G401 (cell line): ENCODE measurements around the gene HOXA7. TPM values are rescaled to one million over a fixed set of nuclear protein-coding genes. Genes with fewer than 3 reads are reported as not detected.

ENCODE experiments used
- DNase-seq: peaks from one replicate; pipeline ENCODE4 v3.0.0-alpha.2; 2015; ENCODE audit warnings: low spot score
- in situ Hi-C: cut with HindIII; loops from 2 replicates; pipeline ENCODE4 v1.10.0; 2016; ENCODE audit warnings: low sequenced_read_pairs, mixed read lengths
- total RNA-seq: library from RNA; depleted of rRNA; stranded (reverse); fragments of >200 nt; shearing (Covaris generic); gene quantifications from 2 replicates; pipeline ENCODE4 v1.2.3, GENCODE V29; 2014; rRNA removed

HOXA7 gene
- 4.4 and 7.1 TPM in 2 replicates for total RNA-seq

DNA sequence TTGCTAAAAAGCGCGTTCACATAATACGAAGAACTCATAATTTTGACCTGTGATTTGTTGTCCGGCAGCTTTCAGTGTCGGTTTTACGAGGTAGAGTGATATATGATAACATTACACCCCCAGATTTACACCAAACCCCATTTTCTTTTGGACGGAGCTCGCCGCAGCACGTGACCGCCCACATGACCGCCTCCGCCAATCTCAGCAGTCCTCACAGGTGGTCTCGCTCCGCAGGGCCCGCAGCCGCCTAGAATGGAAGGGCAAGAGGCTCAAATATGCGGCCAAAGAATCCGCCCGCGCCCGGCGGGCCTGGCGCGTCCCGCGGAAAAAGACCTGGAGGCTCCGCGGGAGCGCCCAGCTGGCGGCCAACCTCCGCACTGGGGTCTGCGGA, at the start of gene HOXA7:
Gene HOXA7, minus strand, starts transcription at position 168 of the 391 bp plus-strand sequence. Its CDS starts 130 bp downstream, at position 38.
- in situ Hi-C loops = no loop called here
- no peak for DNase-seq

- in situ Hi-C loops = no loop called here
- no peak for DNase-seq
These were observed 49.1 kb upstream of the HOXA7 start for GRCh38 chr7:27205325-27206280.

- DNase-seq = no peak
- in situ Hi-C loops = no loop called here
These were observed 48.4 kb upstream of the HOXA7 start for GRCh38 chr7:27204851-27205322.

DNA sequence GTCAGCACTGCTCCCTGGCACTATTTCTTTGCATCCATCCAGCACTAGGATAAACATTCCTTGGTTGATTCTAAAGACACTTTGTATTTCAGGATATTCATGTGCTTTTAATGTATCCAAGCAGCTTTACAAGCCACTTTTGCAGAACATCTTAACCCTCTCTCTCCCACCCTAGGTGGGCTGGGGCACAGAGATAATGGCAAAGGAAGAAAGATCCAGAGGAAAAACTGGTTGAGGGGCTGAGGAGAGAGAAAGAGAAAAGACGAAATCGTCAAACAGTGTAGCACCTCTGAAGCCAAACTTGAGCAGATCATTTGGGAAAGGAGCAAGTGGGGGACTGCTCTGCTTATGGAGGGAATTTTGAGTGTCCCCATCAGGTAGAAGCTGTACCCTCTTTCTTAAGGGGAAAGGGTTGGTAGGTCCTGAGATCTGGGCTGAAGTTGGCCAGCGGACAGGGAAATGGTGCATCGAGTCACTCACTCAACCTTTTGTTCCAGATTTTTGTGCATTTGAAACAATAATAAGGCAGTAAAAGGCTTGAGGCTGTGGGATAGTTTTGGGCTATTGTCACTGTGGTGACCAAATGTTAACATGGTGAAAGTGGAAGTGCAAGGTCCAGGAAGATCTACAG, 47.6 kb upstream of the HOXA7 start:
- DNase-seq = no peak
- in situ Hi-C loops = no loop called here

- DNase-seq = no peak
- in situ Hi-C loops = no loop called here
These were observed 47.0 kb upstream of the HOXA7 start for GRCh38 chr7:27203365-27203953.

DNA sequence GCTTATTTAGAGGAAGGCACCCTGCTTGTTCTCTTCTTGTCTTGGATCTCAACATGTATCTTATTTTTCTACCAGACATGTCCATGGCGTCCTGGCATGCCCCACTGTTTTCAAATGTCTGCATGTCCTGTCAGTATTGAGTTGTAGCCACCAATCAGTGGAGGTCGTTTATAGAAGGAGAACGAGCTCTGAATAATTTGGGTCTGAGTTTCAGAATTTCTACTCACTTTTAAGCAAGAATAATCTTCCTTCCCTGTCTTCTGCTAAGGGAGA, 46.3 kb upstream of the HOXA7 start:
- in situ Hi-C loops = no loop called here
- DNase-seq = no peak

- no peak for DNase-seq
- in situ Hi-C loops = no loop called here
These were observed 45.8 kb upstream of the HOXA7 start for GRCh38 chr7:27202018-27202861.

DNA sequence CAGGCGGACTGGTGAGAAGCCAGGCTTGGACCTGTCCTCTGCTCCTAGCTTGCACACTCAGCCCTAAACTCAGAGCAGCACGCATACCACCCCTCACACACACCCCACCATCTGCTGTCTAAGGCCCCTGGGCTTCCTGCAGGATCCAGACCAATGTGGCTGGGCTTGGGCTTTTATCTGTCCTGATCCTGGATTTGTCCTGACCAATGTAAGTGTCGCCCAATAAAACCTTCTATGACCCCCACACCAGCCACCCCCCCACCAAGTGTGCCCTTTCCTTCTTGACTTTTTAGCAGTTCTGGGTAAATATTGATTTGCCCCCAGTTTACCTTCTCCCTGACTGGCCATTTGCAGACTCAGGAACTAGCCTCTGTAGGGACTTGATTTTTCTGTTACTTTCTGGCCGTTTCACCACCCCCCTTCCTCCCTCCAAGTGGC, 45.1 kb upstream of the HOXA7 start:
- no peak for DNase-seq
- in situ Hi-C loops = no loop called here

GRCh38 chr7:27200761-27201579, 44.5 kb upstream of the HOXA7 start:
- no peak for DNase-seq
- in situ Hi-C loops = no loop called here

DNA sequence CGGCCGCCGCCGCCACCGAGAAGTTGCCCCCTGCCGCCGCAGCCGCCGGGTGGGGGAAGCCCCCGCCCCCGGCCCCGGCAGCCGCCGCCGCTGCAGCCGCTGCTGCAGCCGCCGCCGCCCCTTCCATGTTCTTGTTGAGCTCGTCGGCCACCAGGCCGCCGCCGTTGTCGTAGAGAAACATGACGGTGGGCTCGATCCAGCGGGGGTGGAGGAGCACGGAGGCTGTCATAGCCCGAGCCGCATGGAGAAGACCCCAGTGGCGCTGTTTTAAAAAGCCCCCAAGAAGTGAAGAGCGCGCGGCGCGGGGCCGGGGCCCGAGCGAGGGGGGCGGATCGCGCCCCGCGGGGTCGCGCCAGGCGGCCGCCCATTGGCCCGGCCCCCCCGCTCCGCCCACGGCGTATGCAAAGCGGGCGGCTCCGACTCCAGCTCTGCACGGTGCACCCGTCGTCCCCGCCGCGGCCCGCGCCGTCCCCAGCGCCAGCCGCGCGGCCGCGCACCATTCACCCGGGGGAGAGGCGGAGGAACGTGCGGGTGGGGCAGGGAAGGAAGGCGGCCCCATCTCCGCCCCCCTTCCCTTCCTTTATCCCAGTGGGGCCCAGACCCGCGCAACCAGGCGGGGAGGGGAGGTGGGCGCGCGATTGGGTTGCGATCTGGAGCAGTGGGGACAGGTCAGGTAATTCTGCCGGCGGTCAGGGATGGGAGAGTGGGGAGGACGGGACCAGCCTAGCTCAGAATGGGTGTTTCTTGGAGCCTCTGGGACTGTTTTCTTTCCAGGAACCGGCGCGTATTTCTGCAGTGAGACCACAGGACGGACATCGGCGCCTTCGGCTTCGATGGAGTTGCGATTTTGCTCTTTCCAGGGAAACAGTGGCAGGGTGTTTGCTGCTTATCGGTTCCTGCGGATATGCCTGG, 43.6 kb upstream of the HOXA7 start, which contains the start of gene HOXA13:
Gene HOXA13, minus strand, starts transcription at position 243 of the 912 bp plus-strand sequence. Its CDS starts 14 bp downstream, at position 229.
- in situ Hi-C loops = no loop called here
- DNase-seq = no peak

- no peak for DNase-seq
- in situ Hi-C loops = no loop called here
These were observed 42.7 kb upstream of the HOXA7 start for GRCh38 chr7:27198871-27199801.

DNA sequence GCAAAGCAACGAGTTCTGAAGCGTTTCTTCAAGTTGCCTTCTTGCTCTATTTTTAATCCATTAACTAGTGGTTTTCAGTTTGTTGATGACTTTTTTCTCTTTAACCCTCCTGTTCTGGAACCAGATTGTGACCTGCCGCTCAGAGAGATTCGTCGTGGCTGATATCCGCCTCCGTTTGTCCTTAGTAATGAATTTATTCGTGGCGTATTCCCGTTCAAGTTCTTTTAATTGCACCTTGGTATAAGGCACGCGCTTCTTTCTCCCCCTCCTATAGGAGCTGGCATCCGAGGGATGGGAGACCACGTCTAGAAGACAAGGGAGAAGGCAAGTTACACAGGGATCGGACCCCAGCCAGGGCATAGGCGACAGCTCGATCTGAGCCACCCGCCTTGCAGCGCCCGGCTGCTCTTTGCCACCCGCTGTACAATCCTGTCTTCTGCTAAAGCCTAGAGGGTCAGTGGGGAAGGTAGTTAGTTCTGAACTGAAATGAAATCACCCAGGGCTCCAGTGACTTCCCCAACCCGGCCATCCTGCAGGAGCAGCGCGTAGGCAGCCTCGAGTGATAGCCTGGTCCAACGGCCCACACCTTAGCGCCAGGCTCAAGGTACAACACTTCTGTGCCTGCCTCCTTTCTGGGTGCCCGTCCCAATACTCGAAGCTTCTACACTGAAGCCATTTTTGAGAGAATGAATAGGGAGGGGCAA, 41.8 kb upstream of the HOXA7 start:
- in situ Hi-C loops = no loop called here
- DNase-seq = no peak

- no peak for DNase-seq
These were observed 40.9 kb upstream of the HOXA7 start for GRCh38 chr7:27197137-27198042.

DNA sequence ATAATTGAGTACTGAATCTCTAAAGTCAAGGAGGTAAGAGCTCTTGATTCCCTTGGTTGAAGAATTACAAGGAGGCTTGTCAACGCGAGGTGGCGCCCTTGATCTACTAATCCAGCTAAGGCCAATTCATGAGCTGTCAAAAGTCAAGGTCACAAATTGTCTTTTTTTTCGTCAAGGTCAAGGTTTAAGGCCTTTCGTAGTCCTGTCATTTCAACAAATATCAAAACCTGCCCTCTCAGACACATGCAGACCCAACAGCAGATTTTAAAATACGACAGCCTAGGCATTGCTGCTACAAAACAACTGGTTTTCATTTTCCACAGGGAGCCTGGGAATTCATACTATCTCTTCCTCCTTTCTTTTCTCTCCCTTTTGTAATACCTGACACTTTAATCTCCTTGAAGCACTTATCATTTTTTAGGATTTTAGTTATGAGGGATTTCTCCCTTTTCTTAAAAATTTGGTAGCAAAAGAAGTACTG, 39.9 kb upstream of the HOXA7 start:
- peak; percentile 62 for DNase-seq
- in situ Hi-C loops = no loop called here

More at GRCh38 chr7:27197137-27198042, 40.9 kb upstream of the HOXA7 start:
- in situ Hi-C loops = no loop called here
